SH-SY5Y (cell line): ENCODE results near the gene ARHGAP28.

Experiments
- GATA2 ChIP-seq: IDR thresholded peaks from 2 replicates; pipeline ENCODE4 v1.6.1; 2011; ENCODE audit warnings: mild to moderate bottlenecking, low read depth, low read length
- GATA3 ChIP-seq: IDR thresholded peaks from 2 replicates; pipeline ENCODE4 v1.6.1; 2011; ENCODE audit warnings: low read depth, mild to moderate bottlenecking, low read length, moderate library complexity

DNA sequence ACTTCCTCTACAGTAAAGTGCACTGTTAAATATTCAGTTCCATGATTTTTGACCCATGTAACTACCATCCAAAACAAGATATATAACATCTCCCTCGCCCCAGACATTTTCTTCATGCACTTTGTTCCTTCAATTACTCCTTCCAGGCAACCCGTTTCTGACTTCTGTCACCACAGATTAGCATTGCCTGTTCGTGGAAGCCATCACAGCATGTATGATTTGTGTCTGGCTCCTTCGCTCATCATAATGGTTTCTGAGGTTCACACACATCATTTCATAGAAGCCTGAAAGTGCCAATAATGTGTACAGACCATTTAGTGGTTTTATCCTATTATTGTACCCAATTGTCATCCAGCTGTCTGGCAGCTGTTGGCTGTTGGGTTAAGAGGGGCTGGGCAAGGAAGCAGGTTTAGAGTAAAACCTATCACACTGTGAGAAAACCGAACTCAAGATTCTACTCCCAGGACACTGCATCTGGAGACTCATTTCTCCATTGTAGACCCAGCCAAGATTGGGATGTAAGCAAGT, 16.1 kb downstream of the ARHGAP28 start:
- no peak for TF ChIP-seq GATA3
- TF ChIP-seq GATA2, result no peak
